K562 (cell line): Measurements from ENCODE around the gene MBD3. TPM values are rescaled to one million over a fixed set of nuclear protein-coding genes. Genes with fewer than 3 reads are reported as not detected.

ENCODE experiments used
- CBFA2T2 ChIP-seq: fragments of 450-650 bp; conservative IDR thresholded peaks from 2 replicates; pipeline ENCODE4 v1.6.1; 2017; ENCODE audit warnings: mild to moderate bottlenecking
- ELF1 ChIP-seq: fragments of 200-800 bp; sonication (Bioruptor generic); IDR thresholded peaks from 2 replicates; pipeline ENCODE4 v1.6.1; 2016; ENCODE audit warnings: missing genetic modification characterization, missing compliant biosample characterization
- ETV5 ChIP-seq: sonication (generic); formaldehyde crosslinking; IDR thresholded peaks from 2 replicates; pipeline ENCODE4 v1.4.0; 2020; ENCODE audit warnings: low read depth, mild to moderate bottlenecking, missing genetic modification reagents
- L3MBTL2 ChIP-seq: fragments of 450-650 bp; IDR thresholded peaks from 2 replicates; pipeline ENCODE4 v1.6.1; 2016; ENCODE audit warnings: mild to moderate bottlenecking, moderate library complexity
- LEF1 ChIP-seq: fragments of 450-650 bp; IDR thresholded peaks from 2 replicates; pipeline ENCODE4 v1.6.1; 2016; ENCODE audit warnings: mild to moderate bottlenecking
- MBD2 ChIP-seq: sonication (generic); IDR thresholded peaks from 2 replicates; pipeline ENCODE4 v1.6.1; 2016; ENCODE audit warnings: low read depth, borderline replicate concordance
- NCOA4 ChIP-seq: fragments of 450-650 bp; IDR thresholded peaks from 2 replicates; pipeline ENCODE4 v1.6.1; 2018; ENCODE audit warnings: mild to moderate bottlenecking; ENCODE audit not compliant: partially characterized antibody
- PRPF4 ChIP-seq: fragments of 200-400 bp; formaldehyde crosslinking; IDR thresholded peaks from one replicate; pipeline ENCODE4 v1.6.1; 2017; ENCODE audit warnings: low read length, low read depth, mild to moderate bottlenecking; ENCODE audit not compliant: insufficient read depth, poor library complexity, severe bottlenecking
- RBM17 ChIP-seq: fragments of 200-400 bp; formaldehyde crosslinking; IDR thresholded peaks from 2 replicates; pipeline ENCODE4 v1.6.1; 2017; ENCODE audit warnings: low read depth, mild to moderate bottlenecking, low read length, borderline replicate concordance
- SMAD1 ChIP-seq: fragments of 150-350 bp; IDR thresholded peaks from 2 replicates; pipeline ENCODE4 v1.6.1; 2014; ENCODE audit warnings: low read length, low read depth; ENCODE audit not compliant: partially characterized antibody
- SMARCC2 ChIP-seq: fragments of 450-650 bp; IDR thresholded peaks from 2 replicates; pipeline ENCODE4 v1.6.1; 2017; ENCODE audit warnings: antibody characterized with exemption, moderate library complexity, mild to moderate bottlenecking, low read depth
- SNIP1 ChIP-seq: fragments of 450-650 bp; IDR thresholded peaks from 2 replicates; pipeline ENCODE4 v1.7.1; 2017; ENCODE audit warnings: low read depth, mild to moderate bottlenecking
- TSHZ1 ChIP-seq: fragments of 250-450 bp; sonication (Bioruptor Pico); IDR thresholded peaks from 2 replicates; pipeline ENCODE4 v1.4.0; 2020; ENCODE audit warnings: mild to moderate bottlenecking, moderate library complexity
- ZNF354B ChIP-seq: fragments of 250-450 bp; sonication (Bioruptor Pico); IDR thresholded peaks from 2 replicates; pipeline ENCODE4 v1.4.0; 2020
- ZNF395 ChIP-seq: fragments of 200-800 bp; sonication (Bioruptor generic); IDR thresholded peaks from 2 replicates; pipeline ENCODE4 v1.6.1; 2017; ENCODE audit warnings: missing genetic modification characterization, missing compliant biosample characterization
- ZNF561 ChIP-seq: fragments of 450-650 bp; formaldehyde crosslinking; conservative IDR thresholded peaks from 2 replicates; pipeline ENCODE4 v1.4.0; 2020; ENCODE audit warnings: mild to moderate bottlenecking, moderate library complexity
- ZNF583 ChIP-seq: fragments of 250-450 bp; sonication (Bioruptor Pico); IDR thresholded peaks from 2 replicates; pipeline ENCODE4 v1.4.0; 2020
- polyA plus RNA-seq, 8 experiments: library from polyadenylated mRNA; depleted of rRNA in 4 of 8; stranded (reverse) in 5 of 8; unstranded in 3 of 8; fragments of >200 nt; fragmentation: Nextera tagmentation in 2 of 8; fragmentation: Illumina TruSeq in 1 of 8; extraction: Ambion mirVana in 2 of 8; extraction: Trizol in 1 of 8; gene quantifications; 2 replicates each; pipeline versions ENCODE4 v1.2.1 to v1.2.3, GENCODE V29; 2011 to 2014; ENCODE audit warnings: inconsistent platforms in 1 of 8, missing spikeins in 1 of 8
- total RNA-seq, 7 experiments: library from RNA; depleted of rRNA in 6 of 7; stranded (reverse); fragments of >200 nt in 6 of 7; fragmentation: Illumina TruSeq in 2 of 7; extraction: Trizol in 2 of 7; gene quantifications; 2 replicates each; pipeline versions ENCODE4 v1.2.1 to v1.2.3, GENCODE V29; 2011 to 2021; ENCODE audit warnings: low replicate concordance in 1 of 7
- TF ChIP-seq, protein P1 (sequence below): fragments of 250-450 bp; sonication (Bioruptor Pico); IDR thresholded peaks from 2 replicates; pipeline ENCODE4 v1.5.0; 2021; ENCODE audit warnings: mild to moderate bottlenecking, borderline replicate concordance
- TF ChIP-seq, protein P2 (sequence below): sonication (generic); formaldehyde crosslinking; IDR thresholded peaks from 2 replicates; pipeline ENCODE4 v1.8.0; 2022; ENCODE audit warnings: missing genetic modification reagents, mild to moderate bottlenecking, borderline replicate concordance

The MBD3 gene
- total and polyA plus RNA-seq, 9 of the 15 experiments (the other 6 are each of a cell fraction or from before 2014, with no cell fraction given) = 0.24 to 137 (median 30.9) TPM

DNA sequence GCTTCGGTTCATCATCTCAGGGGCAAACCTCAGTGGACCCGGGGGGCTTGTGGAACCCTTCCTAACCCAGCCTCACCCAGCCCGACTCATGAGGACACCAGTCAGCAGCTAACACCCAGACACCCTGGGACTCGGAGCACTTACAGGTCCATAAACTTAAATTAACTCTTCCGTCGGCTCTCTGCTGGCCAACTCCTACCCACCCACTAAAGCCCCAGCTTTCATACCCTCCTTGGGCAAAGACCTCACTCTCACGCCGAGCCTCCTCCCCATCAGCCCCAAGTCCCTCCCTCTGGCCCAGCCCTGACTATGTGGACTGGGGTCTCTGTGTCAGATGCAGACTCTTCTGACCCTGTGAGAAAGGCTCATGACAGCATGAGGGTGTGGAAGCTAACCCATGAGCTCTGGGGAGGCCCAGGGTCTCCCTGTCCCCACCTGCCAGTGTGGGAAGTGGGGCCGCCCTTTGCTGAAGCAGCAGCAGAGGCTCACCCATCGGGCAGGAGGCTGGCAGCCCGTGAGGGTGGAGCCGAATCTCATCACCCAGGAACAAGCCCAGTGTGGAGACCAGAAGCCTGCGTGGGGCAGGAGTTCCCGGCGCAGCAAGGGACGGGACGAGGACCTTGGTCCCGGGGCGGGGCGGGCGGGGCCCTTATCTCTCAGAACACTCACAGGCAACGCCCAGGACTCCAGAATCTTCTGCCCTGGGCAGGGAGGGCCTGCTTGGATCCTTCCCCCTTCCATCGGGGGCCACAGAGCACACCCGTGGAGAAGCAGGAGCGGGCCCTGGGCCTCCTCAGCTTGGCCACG is 40.0 kb upstream of the MBD3 start (continued):
- TF ChIP-seq, protein P1, sequence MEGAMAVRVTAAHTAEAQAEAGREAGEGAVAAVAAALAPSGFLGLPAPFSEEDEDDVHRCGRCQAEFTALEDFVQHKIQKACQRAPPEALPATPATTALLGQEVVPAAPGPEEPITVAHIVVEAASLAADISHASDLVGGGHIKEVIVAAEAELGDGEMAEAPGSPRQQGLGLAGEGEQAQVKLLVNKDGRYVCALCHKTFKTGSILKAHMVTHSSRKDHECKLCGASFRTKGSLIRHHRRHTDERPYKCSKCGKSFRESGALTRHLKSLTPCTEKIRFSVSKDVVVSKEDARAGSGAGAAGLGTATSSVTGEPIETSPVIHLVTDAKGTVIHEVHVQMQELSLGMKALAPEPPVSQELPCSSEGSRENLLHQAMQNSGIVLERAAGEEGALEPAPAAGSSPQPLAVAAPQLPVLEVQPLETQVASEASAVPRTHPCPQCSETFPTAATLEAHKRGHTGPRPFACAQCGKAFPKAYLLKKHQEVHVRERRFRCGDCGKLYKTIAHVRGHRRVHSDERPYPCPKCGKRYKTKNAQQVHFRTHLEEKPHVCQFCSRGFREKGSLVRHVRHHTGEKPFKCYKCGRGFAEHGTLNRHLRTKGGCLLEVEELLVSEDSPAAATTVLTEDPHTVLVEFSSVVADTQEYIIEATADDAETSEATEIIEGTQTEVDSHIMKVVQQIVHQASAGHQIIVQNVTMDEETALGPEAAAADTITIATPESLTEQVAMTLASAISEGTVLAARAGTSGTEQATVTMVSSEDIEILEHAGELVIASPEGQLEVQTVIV = no peak
- TF ChIP-seq ZNF561 (CRISPR knock-in tag) (no peak), ETV5 (CRISPR knock-in tag) (no peak), SMAD1 (no peak), TSHZ1 (CRISPR knock-in tag) (no peak), RBM17 (no peak), ELF1 (tag) (no peak), MBD2 (no peak), ZNF583 (CRISPR knock-in tag) (no peak), PRPF4 (no peak), SMARCC2 (no peak), SNIP1 (no peak), L3MBTL2 (peak; percentile 40; the same call in 1 of the 2 replicates), ZNF354B (CRISPR knock-in tag) (no peak), NCOA4 (no peak), LEF1 (no peak), CBFA2T2 (0 out of 2 replicates have a peak, but pooled peaks have one; percentile 21), ZNF395 (CRISPR knock-in tag) (no peak)
- TF ChIP-seq, protein P2, sequence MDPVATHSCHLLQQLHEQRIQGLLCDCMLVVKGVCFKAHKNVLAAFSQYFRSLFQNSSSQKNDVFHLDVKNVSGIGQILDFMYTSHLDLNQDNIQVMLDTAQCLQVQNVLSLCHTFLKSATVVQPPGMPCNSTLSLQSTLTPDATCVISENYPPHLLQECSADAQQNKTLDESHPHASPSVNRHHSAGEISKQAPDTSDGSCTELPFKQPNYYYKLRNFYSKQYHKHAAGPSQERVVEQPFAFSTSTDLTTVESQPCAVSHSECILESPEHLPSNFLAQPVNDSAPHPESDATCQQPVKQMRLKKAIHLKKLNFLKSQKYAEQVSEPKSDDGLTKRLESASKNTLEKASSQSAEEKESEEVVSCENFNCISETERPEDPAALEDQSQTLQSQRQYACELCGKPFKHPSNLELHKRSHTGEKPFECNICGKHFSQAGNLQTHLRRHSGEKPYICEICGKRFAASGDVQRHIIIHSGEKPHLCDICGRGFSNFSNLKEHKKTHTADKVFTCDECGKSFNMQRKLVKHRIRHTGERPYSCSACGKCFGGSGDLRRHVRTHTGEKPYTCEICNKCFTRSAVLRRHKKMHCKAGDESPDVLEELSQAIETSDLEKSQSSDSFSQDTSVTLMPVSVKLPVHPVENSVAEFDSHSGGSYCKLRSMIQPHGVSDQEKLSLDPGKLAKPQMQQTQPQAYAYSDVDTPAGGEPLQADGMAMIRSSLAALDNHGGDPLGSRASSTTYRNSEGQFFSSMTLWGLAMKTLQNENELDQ (CRISPR knock-in tag) = no peak
